Measurements from ENCODE around the gene C2orf68.
"Not testable (repeated sequence)": the region's sequence is repeated elsewhere in the genome, so short reads cannot be mapped to it uniquely, and the experiment has no call there.

The C2orf68 gene

DNA sequence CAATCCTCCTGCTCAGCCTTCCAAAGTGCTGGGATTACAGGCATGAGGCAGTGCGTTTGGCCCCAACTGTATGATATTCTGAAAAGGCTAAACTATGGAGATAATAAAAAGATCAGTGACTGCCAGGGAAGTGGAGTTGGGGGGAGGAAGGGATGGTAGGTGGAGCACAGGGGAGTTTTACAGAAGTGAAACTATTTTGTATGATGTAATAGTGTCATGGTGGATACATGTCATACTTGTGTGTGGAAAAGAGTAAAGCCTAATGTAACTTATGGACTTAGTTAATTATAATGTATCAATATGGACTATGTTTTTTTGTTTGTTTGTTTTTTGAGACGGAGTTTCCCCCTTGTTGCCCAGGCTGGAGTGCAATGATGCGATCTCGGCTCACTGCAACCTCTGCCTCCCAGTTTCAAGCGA lies 47.7 kb downstream of the C2orf68 start:
- TF ChIP-seq, protein P1, sequence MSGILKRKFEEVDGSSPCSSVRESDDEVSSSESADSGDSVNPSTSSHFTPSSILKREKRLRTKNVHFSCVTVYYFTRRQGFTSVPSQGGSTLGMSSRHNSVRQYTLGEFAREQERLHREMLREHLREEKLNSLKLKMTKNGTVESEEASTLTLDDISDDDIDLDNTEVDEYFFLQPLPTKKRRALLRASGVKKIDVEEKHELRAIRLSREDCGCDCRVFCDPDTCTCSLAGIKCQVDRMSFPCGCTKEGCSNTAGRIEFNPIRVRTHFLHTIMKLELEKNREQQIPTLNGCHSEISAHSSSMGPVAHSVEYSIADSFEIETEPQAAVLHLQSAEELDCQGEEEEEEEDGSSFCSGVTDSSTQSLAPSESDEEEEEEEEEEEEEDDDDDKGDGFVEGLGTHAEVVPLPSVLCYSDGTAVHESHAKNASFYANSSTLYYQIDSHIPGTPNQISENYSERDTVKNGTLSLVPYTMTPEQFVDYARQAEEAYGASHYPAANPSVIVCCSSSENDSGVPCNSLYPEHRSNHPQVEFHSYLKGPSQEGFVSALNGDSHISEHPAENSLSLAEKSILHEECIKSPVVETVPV (CRISPR knock-in tag; IDR thresholded peaks at IDR 0.05): no peak
- TF ChIP-seq PPARA (CRISPR knock-in tag; IDR thresholded peaks at IDR 0.05; ENCODE audit: borderline replicate concordance) (no peak), PATZ1 (CRISPR knock-in tag; IDR thresholded peaks at IDR 0.05; ENCODE audit: borderline replicate concordance) (no peak), ARNTL (CRISPR knock-in tag; IDR thresholded peaks at IDR 0.05; ENCODE audit: borderline replicate concordance, low read depth) (no peak), ZNF8 (CRISPR knock-in tag; IDR thresholded peaks at IDR 0.05) (no peak)
- ATAC-seq: no peak

- TF ChIP-seq TCF4 (CRISPR knock-in tag; IDR thresholded peaks at IDR 0.05; ENCODE audit: borderline replicate concordance) (no peak), ZNF70 (CRISPR knock-in tag; IDR thresholded peaks at IDR 0.05) (no peak; the same call in 1 of the 2 replicates), PPARA (CRISPR knock-in tag; IDR thresholded peaks at IDR 0.05; ENCODE audit: borderline replicate concordance) (no peak), ZNF565 (CRISPR knock-in tag; conservative IDR thresholded peaks at IDR 0.05; ENCODE audit: low read depth) (no peak), ISL1 (CRISPR knock-in tag; IDR thresholded peaks at IDR 0.05) (no peak), ZFP30 (CRISPR knock-in tag; IDR thresholded peaks at IDR 0.05) (no peak), CSDC2 (CRISPR knock-in tag; IDR thresholded peaks at IDR 0.05) (no peak), SNAI2 (CRISPR knock-in tag; IDR thresholded peaks at IDR 0.05) (no peak), ESRRG (CRISPR knock-in tag; IDR thresholded peaks at IDR 0.05) (no peak)
- TF ChIP-seq, protein P2, sequence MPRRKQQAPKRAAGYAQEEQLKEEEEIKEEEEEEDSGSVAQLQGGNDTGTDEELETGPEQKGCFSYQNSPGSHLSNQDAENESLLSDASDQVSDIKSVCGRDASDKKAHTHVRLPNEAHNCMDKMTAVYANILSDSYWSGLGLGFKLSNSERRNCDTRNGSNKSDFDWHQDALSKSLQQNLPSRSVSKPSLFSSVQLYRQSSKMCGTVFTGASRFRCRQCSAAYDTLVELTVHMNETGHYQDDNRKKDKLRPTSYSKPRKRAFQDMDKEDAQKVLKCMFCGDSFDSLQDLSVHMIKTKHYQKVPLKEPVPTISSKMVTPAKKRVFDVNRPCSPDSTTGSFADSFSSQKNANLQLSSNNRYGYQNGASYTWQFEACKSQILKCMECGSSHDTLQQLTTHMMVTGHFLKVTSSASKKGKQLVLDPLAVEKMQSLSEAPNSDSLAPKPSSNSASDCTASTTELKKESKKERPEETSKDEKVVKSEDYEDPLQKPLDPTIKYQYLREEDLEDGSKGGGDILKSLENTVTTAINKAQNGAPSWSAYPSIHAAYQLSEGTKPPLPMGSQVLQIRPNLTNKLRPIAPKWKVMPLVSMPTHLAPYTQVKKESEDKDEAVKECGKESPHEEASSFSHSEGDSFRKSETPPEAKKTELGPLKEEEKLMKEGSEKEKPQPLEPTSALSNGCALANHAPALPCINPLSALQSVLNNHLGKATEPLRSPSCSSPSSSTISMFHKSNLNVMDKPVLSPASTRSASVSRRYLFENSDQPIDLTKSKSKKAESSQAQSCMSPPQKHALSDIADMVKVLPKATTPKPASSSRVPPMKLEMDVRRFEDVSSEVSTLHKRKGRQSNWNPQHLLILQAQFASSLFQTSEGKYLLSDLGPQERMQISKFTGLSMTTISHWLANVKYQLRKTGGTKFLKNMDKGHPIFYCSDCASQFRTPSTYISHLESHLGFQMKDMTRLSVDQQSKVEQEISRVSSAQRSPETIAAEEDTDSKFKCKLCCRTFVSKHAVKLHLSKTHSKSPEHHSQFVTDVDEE (CRISPR knock-in tag; IDR thresholded peaks at IDR 0.05): no peak
- ATAC-seq: peak; percentile 95
Observed at GRCh38 chr2:85561280-85562212, 50.3 kb downstream of the C2orf68 start, which contains the start of gene GGCX. TSS of gene GGCX (minus strand) at chr2:85561493. CDS start at chr2:85561428, 65 bp downstream.

DNA sequence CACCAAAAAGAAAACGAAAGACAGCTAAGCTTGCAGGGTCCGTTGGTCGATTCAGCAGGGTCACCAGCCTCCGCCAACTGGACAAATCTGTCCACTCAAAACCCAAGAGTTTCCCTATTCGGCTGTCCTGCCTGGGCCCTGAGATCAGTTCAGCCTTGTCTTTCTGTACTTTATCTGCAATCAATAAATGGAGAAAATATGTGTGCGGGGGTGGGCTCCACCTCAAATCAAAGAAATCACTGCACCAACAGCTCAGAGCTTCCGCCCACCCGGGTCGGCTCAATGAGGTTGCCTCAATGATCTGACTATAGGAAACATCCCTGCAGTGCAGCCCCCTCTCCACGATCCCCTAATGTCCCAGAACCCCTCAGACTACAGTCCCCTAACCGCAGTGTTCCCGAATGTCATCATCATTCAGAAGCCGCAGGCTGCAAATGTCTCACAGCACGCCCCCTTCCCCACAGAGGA lies 51.0 kb downstream of the C2orf68 start:
- TF ChIP-seq RARB (CRISPR knock-in tag; IDR thresholded peaks at IDR 0.05) (no peak), OSR1 (CRISPR knock-in tag; IDR thresholded peaks at IDR 0.05) (no peak), ZNF565 (CRISPR knock-in tag; conservative IDR thresholded peaks at IDR 0.05; ENCODE audit: low read depth) (no peak), ZNF70 (CRISPR knock-in tag; IDR thresholded peaks at IDR 0.05) (no peak), TCF4 (CRISPR knock-in tag; IDR thresholded peaks at IDR 0.05; ENCODE audit: borderline replicate concordance) (no peak), BACH2 (CRISPR knock-in tag; IDR thresholded peaks at IDR 0.05; ENCODE audit: borderline replicate concordance) (no peak), ISL1 (CRISPR knock-in tag; IDR thresholded peaks at IDR 0.05) (no peak), SNAI2 (CRISPR knock-in tag; IDR thresholded peaks at IDR 0.05) (no peak), ZNF8 (CRISPR knock-in tag; IDR thresholded peaks at IDR 0.05) (no peak), PATZ1 (CRISPR knock-in tag; IDR thresholded peaks at IDR 0.05; ENCODE audit: borderline replicate concordance) (no peak), GLIS3 (CRISPR knock-in tag; IDR thresholded peaks at IDR 0.05) (no peak)
- TF ChIP-seq, protein P1 (CRISPR knock-in tag; IDR thresholded peaks at IDR 0.05): no peak
- TF ChIP-seq, protein P3, sequence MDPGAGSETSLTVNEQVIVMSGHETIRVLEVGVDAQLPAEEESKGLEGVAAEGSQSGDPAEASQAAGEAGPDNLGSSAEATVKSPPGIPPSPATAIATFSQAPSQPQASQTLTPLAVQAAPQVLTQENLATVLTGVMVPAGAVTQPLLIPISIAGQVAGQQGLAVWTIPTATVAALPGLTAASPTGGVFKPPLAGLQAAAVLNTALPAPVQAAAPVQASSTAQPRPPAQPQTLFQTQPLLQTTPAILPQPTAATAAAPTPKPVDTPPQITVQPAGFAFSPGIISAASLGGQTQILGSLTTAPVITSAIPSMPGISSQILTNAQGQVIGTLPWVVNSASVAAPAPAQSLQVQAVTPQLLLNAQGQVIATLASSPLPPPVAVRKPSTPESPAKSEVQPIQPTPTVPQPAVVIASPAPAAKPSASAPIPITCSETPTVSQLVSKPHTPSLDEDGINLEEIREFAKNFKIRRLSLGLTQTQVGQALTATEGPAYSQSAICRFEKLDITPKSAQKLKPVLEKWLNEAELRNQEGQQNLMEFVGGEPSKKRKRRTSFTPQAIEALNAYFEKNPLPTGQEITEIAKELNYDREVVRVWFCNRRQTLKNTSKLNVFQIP (CRISPR knock-in tag; IDR thresholded peaks at IDR 0.05; ENCODE audit: borderline replicate concordance, low read depth): no peak
- ATAC-seq: peak; percentile 55

DNA sequence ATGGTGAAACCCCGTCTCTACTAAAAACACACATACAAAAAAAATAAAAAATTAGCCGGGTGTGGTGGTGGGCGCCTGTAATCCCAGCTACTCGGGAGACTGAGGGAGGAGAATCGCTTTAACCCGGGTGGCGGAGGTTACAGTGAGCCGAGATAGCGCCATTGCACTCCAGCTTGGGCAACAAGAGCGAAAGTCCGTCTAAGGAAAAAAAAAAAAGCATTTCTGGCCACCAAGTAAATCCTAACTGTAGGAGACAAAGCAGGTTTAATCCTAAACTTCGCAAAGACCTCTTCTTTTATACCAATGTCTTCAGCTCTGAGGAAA lies 51.5 kb downstream of the C2orf68 start:
- ATAC-seq: not testable (repeated sequence)

Measured in SK-N-SH treated with all-trans-retinoic acid at 6 μM for 48 hours (cell line).